ENCODE data around the gene DCLK1.

- no peak for TF ChIP-seq CTCF (IDR thresholded peaks at IDR 0.05 in 8 of 11, conservative IDR thresholded peaks at IDR 0.05 in 3 of 11)
- no peak for TF ChIP-seq POLR2A (IDR thresholded peaks at IDR 0.05)
- no peak for TF ChIP-seq POLR2AphosphoS5 (IDR thresholded peaks at IDR 0.05)
These were observed 408.6 kb downstream of the DCLK1 start for GRCh38 chr13:35722458-35723052.

All from spleen (tissue), 7 donors.